ENCODE results near the gene IFT57. TPM values are rescaled to one million over a fixed set of nuclear protein-coding genes. Genes with fewer than 3 reads are reported as not detected.

IFT57 gene
- total and polyA plus RNA-seq, 2 donors (not counting 1 experiment from before 2014, with no cell fraction given), result 53.6 to 94.4 TPM

GRCh38 chr3:108223928-108224327 lies 1.7 kb upstream of the IFT57 start:
- TF ChIP-seq CTCF (IDR thresholded peaks at IDR 0.05) (no peak), EZH2 (IDR thresholded peaks at IDR 0.05; ENCODE audit: borderline replicate concordance, insufficient read depth, low read depth, low read length, poor library complexity, severe bottlenecking) (no peak)
- Mint-ChIP-seq H3K4me1 (peaks cover 48% of the 10 kb centered on the region), H3K27me3 (no peaks in the 10 kb centered on the region), H3K27ac (peak overlapping the region; percentile 95), H3K9me3 (ENCODE audit: insufficient read depth) (no peaks in the 10 kb centered on the region), H3K4me3 (peak overlapping the region; percentile 99)
- Histone ChIP-seq H3K79me2 (ENCODE audit: control insufficient read depth, insufficient read depth, low read length) (peaks cover 33% of the 10 kb centered on the region), H3K27me3 (replicated peaks in 1 of 4; ENCODE audit: control extremely low read depth in 1 of 4, control insufficient read depth in 3 of 4, insufficient read depth in 4 of 4, low read length in 3 of 4) (no peaks in the 10 kb centered on the region), H2AFZ (ENCODE audit: insufficient read depth, low read depth, low read length, poor library complexity, severe bottlenecking) (peak overlapping the region; percentile 81), H4K20me1 (ENCODE audit: control insufficient read depth, insufficient read depth, low read length, poor library complexity, severe bottlenecking) (no peaks in the 10 kb centered on the region), H3K4me1 (ENCODE audit: control insufficient read depth in 2 of 2, insufficient read depth in 2 of 2, low read length in 2 of 2) (peaks cover 31 to 37% of the 10 kb centered on the region in 2 donors), H3K4me3 (ENCODE audit: control extremely low read depth in 1 of 5, extremely low read depth in 1 of 5, insufficient read depth in 1 of 5, low read depth in 2 of 5, low read length in 4 of 5) (peak overlapping the region in 4 of 5 experiments; percentile 25 to 84 (median 30)), H3K4me2 (replicated peaks; ENCODE audit: low read depth, low read length, poor library complexity, severe bottlenecking) (peak overlapping the region; percentile 81), H3K9ac (ENCODE audit: low read length) (peak overlapping the region; percentile 94), H3K9me3 (ENCODE audit: control extremely low read depth in 1 of 3, control insufficient read depth in 2 of 3, insufficient read depth in 1 of 3, low read length in 2 of 3) (no peaks in the 10 kb centered on the region), H3K27ac (ENCODE audit: low read length in 2 of 2) (peak overlapping the region; percentile 93 to 96), H3K36me3 (replicated peaks in 1 of 2; ENCODE audit: control extremely low read depth in 1 of 2, control insufficient read depth in 1 of 2, extremely low read depth in 1 of 2, insufficient read depth in 2 of 2, low read length in 1 of 2) (no peaks in the 10 kb centered on the region)
- no peak for ATAC-seq (ENCODE audit: low read depth)
- DNase-seq, result peak; percentile 62
- 20% methylated on average over 2 of the region's 4 CpGs for WGBS (ENCODE audit: insufficient coverage)
- POLR2A ChIA-PET, result interaction anchor here (0.6 to 3.2 kb wide), 4 partner anchors 98 to 187 kb away, joined by 5 to 19 read pairs (median 8); no protein-coding TSS in a partner anchor
- intact Hi-C loops (cut with micrococcal nuclease), result loop anchor here (2.0 to 10.0 kb wide), 8 partner anchors 17 to 699 kb away; partner anchors contain the start of genes BBX, CIP2A and DZIP3
- CTCF ChIA-PET, result interaction anchor here (0.6 to 2.7 kb wide), 10 partner anchors 21 to 534 kb away, joined by 3 to 15 read pairs (median 4); no protein-coding TSS in a partner anchor

Data from B cell (primary cell).